ENCODE data around the gene ANKRD55. TPM values are rescaled to one million over a fixed set of nuclear protein-coding genes. Genes with fewer than 3 reads are reported as not detected.
"Not testable (repeated sequence)": the region's sequence is repeated elsewhere in the genome, so short reads cannot be mapped to it uniquely, and the experiment has no call there.

Gene ANKRD55
- total and polyA plus RNA-seq, 10 donors: 0.42 to 9.0 (median 2.3) TPM

GRCh38 chr5:56157191-56157621, 75.9 kb downstream of the ANKRD55 start:
- H3K27me3 ChIP-seq (replicated peaks in 1 of 7); H3K36me3 ChIP-seq; intact Hi-C loops (cut with DNase I; ENCODE audit: low total_unique reads); H3K9me3 ChIP-seq; DNase-seq: not testable (repeated sequence)
- WGBS, 5 donors: 57 to 75% (median 70%) methylated on average over 4 to 5 of the region's 5 CpGs
- peak overlapping the region; percentile 53 to 85 (median 78) for H3K27ac ChIP-seq
- H3K4me1 ChIP-seq: peaks cover 31 to 100% (median 65%) of the 10 kb centered on the region in 6 donors
- TF ChIP-seq POLR2AphosphoS5 (IDR thresholded peaks at IDR 0.05): peak in 1 of 3 donors; percentile 20
- peak overlapping the region in 1 of 8 donors; percentile 2 for H3K4me3 ChIP-seq

DNA sequence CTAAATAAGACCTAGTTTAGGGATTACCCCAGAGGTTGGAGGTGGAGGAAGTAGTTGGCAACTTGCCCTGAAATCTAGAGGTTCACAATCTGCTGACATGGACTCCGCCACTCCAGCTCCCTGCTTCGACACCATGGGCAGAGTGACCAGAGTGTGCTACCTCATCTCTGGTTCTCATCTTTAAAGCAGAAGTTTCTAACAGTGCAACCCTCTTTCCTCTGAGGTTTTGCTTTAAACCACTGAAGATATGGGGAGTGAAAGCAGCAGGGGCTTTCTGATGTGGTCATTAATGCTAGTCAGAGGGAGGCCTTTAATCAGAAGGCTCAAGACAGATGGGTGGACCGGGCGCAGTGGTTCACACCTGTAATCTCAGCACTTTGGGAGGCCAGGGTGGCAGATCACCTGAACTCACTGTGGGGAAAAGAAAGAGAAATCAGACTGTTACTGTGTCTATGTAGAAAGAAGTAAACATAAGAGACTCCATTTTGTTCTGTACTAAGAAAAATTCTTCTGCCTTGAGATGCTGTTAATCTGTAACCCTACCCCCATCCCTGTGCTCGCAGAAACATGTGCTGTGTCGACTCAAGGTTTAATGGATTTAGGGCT, 76.4 kb downstream of the ANKRD55 start:
- H3K4me3 ChIP-seq; DNase-seq; H3K36me3 ChIP-seq; H3K9me3 ChIP-seq; intact Hi-C loops (cut with DNase I; ENCODE audit: low total_unique reads); H3K27me3 ChIP-seq (replicated peaks in 1 of 7): not testable (repeated sequence)
- peak overlapping the region; percentile 53 to 85 (median 78) for H3K27ac ChIP-seq
- WGBS, 5 donors: 39 to 45% (median 40%) methylated on average over 6 of the region's 6 CpGs
- H3K4me1 ChIP-seq: peaks cover 35 to 100% (median 70%) of the 10 kb centered on the region in 6 donors

GRCh38 chr5:56155992-56156584, 77.0 kb downstream of the ANKRD55 start:
- Histone ChIP-seq H3K4me1 (peaks cover 35 to 98% (median 69%) of the 10 kb centered on the region in 6 donors), H3K9me3 (no peaks in the 10 kb centered on the region), H3K36me3 (no peaks in the 10 kb centered on the region), H3K27me3 (replicated peaks in 1 of 7) (no peaks in the 10 kb centered on the region), H3K4me3 (no peak overlapping the region), H3K27ac (peak overlapping the region; percentile 53 to 85 (median 78))
- 32 to 64% (median 51%) methylated on average over 4 of the region's 4 CpGs for WGBS, 5 donors
- intact Hi-C loops (cut with DNase I; ENCODE audit: low total_unique reads): no loop called here
- TF ChIP-seq POLR2A (IDR thresholded peaks at IDR 0.05) (no peak), POLR2AphosphoS5 (IDR thresholded peaks at IDR 0.05) (no peak)
- TF ChIP-seq, protein P1, sequence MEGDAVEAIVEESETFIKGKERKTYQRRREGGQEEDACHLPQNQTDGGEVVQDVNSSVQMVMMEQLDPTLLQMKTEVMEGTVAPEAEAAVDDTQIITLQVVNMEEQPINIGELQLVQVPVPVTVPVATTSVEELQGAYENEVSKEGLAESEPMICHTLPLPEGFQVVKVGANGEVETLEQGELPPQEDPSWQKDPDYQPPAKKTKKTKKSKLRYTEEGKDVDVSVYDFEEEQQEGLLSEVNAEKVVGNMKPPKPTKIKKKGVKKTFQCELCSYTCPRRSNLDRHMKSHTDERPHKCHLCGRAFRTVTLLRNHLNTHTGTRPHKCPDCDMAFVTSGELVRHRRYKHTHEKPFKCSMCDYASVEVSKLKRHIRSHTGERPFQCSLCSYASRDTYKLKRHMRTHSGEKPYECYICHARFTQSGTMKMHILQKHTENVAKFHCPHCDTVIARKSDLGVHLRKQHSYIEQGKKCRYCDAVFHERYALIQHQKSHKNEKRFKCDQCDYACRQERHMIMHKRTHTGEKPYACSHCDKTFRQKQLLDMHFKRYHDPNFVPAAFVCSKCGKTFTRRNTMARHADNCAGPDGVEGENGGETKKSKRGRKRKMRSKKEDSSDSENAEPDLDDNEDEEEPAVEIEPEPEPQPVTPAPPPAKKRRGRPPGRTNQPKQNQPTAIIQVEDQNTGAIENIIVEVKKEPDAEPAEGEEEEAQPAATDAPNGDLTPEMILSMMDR (IDR thresholded peaks at IDR 0.05 in 8 of 11, conservative IDR thresholded peaks at IDR 0.05 in 3 of 11): no peak
- no peak for DNase-seq

DNA sequence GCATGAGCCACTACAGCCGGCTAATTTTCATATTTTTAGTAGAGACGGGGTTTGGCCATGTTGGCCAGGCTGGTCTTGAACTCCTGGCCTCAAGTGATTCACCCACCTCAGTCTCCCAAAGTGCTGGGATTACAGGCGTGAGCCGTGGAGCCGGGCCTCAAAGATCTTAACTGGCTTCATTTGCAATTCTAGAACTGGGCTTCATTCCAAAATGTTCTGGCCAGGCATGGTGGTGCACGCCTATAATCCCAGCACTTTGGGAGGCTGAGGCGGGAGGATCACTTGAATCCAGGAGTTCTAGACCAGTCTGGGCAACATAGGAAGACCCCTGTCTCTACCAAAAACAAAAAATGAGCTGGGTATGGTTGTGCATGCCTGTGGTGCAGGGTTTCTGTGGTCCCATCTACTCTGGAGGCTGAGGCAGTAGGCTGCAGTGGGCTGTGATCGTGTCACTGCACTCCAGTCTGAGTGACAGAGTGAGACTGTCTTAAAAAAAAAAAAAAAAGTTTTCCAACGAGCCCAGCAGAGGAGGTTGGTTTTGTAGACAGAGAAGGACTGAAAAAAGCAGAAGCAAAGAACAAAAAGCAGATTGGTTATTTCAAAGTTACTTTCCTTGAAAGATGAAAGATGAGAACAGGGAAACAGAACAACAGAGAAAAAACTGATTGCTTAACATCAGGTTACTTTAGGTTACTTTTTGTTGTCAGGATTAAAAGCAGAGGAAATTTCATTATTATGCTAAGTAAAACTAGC, 78.2 kb downstream of the ANKRD55 start:
- TF ChIP-seq POLR2A (IDR thresholded peaks at IDR 0.05) (no peak), POLR2AphosphoS5 (IDR thresholded peaks at IDR 0.05) (no peak)
- TF ChIP-seq, protein P1 (IDR thresholded peaks at IDR 0.05 in 8 of 11, conservative IDR thresholded peaks at IDR 0.05 in 3 of 11): no peak
- no peaks in the 10 kb centered on the region for H3K9me3 ChIP-seq
- DNase-seq: no peak
- H3K36me3 ChIP-seq: no peaks in the 10 kb centered on the region
- H3K4me3 ChIP-seq: peak overlapping the region in 1 of 8 donors; percentile 26
- peaks cover 35 to 88% (median 61%) of the 10 kb centered on the region in 6 donors for H3K4me1 ChIP-seq
- no peaks in the 10 kb centered on the region for H3K27me3 ChIP-seq (replicated peaks in 1 of 7)
- WGBS, 5 donors: 66 to 75% (median 72%) methylated on average over 9 of the region's 9 CpGs
- H3K27ac ChIP-seq: peak overlapping the region in 7 of 8 donors; percentile 69 to 85 (median 79)
- intact Hi-C loops (cut with DNase I; ENCODE audit: low total_unique reads): no loop called here

- H3K27ac ChIP-seq: peak overlapping the region in 7 of 8 donors; percentile 1 to 85 (median 50)
- H3K9me3 ChIP-seq: no peaks in the 10 kb centered on the region
- no peak for DNase-seq
- no peaks in the 10 kb centered on the region for H3K27me3 ChIP-seq (replicated peaks in 1 of 7)
- intact Hi-C loops (cut with DNase I; ENCODE audit: low total_unique reads): no loop called here
- WGBS, 5 donors: 24 to 34% (median 27%) methylated on average over 2 of the region's 2 CpGs
- H3K36me3 ChIP-seq: no peaks in the 10 kb centered on the region
- no peak overlapping the region for H3K4me3 ChIP-seq
- TF ChIP-seq POLR2A (IDR thresholded peaks at IDR 0.05) (no peak), POLR2AphosphoS5 (IDR thresholded peaks at IDR 0.05) (no peak)
- TF ChIP-seq, protein P1 (IDR thresholded peaks at IDR 0.05 in 8 of 11, conservative IDR thresholded peaks at IDR 0.05 in 3 of 11): no peak
- H3K4me1 ChIP-seq: peaks cover 37 to 88% (median 57%) of the 10 kb centered on the region in 6 donors
Observed at GRCh38 chr5:56152437-56152836, 80.7 kb downstream of the ANKRD55 start.

DNA sequence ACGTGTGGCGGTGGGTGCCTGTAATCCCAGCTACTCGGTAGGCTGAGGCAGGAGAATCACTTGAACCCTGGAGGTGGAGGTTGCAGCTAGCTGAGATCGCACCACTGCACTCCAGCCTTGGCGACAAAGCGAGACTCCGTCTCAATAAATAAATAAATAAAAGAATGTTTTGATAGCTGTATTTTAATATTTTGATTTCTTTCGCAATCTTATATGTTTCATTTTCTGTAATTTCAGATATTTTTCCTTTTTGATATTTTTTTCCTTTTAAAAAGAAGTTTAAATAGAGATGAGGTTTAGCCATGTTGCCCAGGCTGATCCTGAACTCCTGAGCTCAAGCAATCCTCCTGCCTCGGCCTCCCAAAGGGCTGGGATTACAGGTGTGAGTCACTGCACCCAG, 82.4 kb downstream of the ANKRD55 start:
- Histone ChIP-seq H3K27ac (peak overlapping the region in 3 of 8 donors; percentile 4 to 61 (median 45)), H3K4me1 (peaks cover 23 to 84% (median 44%) of the 10 kb centered on the region in 6 donors)
- H3K27me3 ChIP-seq (replicated peaks in 1 of 7); H3K36me3 ChIP-seq; DNase-seq; H3K4me3 ChIP-seq; intact Hi-C loops (cut with DNase I; ENCODE audit: low total_unique reads); H3K9me3 ChIP-seq: not testable (repeated sequence)
- 95 to 97% (median 96%) methylated on average over 9 of the region's 9 CpGs for WGBS, 5 donors
